C4-2B (cell line): ENCODE measurements around the gene TUBB2B.

Experiments
- H3K27ac ChIP-seq: fragments of 450-650 bp; 2 replicates; pipeline ENCODE4 v1.5.1; 2017
- ZFX ChIP-seq: fragments of 450-650 bp; IDR thresholded peaks from 2 replicates; pipeline ENCODE4 v1.6.1; 2017
- TF ChIP-seq, protein P1 (sequence below): fragments of 450-650 bp; conservative IDR thresholded peaks from 2 replicates; pipeline ENCODE4 v1.5.1; 2017; ENCODE audit warnings: mild to moderate bottlenecking

Gene TUBB2B

DNA sequence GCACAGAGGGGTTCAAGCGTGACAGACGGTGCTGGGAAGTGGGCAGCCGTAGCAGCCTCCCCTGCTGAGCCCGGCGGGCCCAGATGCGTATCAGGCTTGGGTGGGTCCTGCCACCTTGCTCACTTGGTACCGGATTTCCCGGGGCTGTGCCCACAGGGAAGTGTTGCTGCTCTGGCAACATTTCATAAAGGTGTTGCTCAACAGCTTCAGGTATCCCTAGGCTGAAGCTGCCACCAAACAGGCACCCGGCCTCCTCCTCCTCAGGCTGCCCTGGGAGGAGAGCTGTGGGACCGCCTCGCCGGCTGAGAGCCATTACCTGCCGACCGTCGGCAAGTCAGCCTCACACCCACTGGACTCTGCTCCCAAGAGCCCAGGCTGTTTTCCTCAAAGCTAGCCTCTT is 42.8 kb upstream of the TUBB2B start:
- TF ChIP-seq, protein P1, sequence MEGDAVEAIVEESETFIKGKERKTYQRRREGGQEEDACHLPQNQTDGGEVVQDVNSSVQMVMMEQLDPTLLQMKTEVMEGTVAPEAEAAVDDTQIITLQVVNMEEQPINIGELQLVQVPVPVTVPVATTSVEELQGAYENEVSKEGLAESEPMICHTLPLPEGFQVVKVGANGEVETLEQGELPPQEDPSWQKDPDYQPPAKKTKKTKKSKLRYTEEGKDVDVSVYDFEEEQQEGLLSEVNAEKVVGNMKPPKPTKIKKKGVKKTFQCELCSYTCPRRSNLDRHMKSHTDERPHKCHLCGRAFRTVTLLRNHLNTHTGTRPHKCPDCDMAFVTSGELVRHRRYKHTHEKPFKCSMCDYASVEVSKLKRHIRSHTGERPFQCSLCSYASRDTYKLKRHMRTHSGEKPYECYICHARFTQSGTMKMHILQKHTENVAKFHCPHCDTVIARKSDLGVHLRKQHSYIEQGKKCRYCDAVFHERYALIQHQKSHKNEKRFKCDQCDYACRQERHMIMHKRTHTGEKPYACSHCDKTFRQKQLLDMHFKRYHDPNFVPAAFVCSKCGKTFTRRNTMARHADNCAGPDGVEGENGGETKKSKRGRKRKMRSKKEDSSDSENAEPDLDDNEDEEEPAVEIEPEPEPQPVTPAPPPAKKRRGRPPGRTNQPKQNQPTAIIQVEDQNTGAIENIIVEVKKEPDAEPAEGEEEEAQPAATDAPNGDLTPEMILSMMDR, result no peak
- no peak for TF ChIP-seq ZFX
- H3K27ac ChIP-seq, result no peak overlapping the region

DNA sequence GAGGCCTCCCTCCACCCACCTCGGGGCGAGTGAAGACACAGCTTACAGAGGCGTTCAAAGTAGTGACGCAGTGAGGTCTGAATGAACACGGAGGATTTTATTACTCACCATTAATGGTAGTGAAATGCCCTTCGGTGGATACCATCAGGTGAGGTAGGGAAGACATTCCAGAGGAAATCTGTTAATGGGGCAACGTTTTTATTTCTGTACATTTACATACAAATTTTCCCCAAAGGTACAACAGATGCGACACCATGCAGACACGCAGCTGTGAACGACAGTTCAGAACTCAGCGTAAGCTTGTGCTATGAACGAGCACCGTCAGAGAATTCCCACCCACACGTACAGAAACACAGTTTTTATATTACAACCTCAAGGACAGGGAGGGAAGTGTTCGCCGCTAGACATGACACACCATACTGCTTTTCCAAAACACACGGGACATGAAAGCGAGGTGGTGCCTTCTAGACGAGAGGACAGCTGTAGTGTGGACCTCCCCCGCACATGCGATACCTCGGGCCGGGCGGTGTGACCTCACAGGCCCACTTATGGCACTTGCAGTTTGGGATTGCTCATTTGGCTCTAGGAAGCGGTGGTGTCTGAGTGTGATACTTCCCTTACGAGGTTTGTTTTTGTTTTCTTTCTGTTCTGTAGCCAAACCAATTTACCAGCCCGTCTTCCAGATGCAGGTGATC is 42.0 kb upstream of the TUBB2B start:
- H3K27ac ChIP-seq, result no peak overlapping the region
- no peak for TF ChIP-seq ZFX
- TF ChIP-seq, protein P1, result no peak

- H3K27ac ChIP-seq, result no peak overlapping the region
- TF ChIP-seq ZFX, result no peak
- TF ChIP-seq, protein P1, result no peak
Measured at GRCh38 chr6:3268680-3269079, 41.2 kb upstream of the TUBB2B start.

- no peak overlapping the region for H3K27ac ChIP-seq
- TF ChIP-seq, protein P1, result no peak
Measured at GRCh38 chr6:3267162-3267561, 39.7 kb upstream of the TUBB2B start.

GRCh38 chr6:3266170-3266569 is 38.7 kb upstream of the TUBB2B start:
- TF ChIP-seq ZFX, result no peak
- TF ChIP-seq, protein P1, result no peak
- H3K27ac ChIP-seq, result no peak overlapping the region

DNA sequence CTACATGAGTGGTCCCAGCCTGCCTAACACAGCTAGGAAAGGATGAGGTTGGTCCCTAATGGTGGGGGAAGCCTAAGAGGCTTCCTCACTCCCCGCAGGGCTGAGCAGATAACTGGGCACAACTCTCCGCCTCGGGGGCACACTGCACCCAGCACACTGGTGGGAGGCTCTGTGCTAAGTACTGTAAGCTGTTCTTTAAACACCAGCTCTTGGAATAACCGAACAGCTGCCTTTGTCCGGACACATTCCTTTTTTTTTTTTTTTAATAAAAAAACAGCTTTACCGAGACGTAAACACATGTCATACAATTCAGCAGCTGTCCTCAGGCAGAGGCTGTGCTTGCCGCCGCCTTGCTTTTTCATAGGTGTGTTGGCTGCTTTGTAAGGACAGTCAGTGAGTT is 38.2 kb upstream of the TUBB2B start:
- TF ChIP-seq ZFX, result no peak
- TF ChIP-seq, protein P1, result no peak
- no peak overlapping the region for H3K27ac ChIP-seq

- TF ChIP-seq ZFX, result no peak
- TF ChIP-seq, protein P1, result no peak
- H3K27ac ChIP-seq, result no peak overlapping the region
Measured at GRCh38 chr6:3264356-3264755, 36.9 kb upstream of the TUBB2B start.
